Adrenal gland (tissue), 5 donors: Measurements from ENCODE around the gene LTF.

Experiments
- CTCF ChIP-seq, 6 experiments: fragments of 450-650 bp in 4 of 6; fragments of 200-600 bp in 2 of 6; sonication (generic) in 1 of 6; IDR thresholded peaks; 1 replicate in 5 of 6; 2 replicates in 1 of 6; pipeline versions ENCODE4 v1.5.1 to v1.8.0; 2016 to 2021; ENCODE audit warnings: antibody characterized with exemption in 6 of 6, mild to moderate bottlenecking in 2 of 6, moderate library complexity in 1 of 6
- POLR2A ChIP-seq, 2 donors: fragments of 450-650 bp; IDR thresholded peaks; one replicate each; pipeline ENCODE4 v1.6.1; 2017; ENCODE audit warnings: antibody characterized with exemption in 2 of 2, mild to moderate bottlenecking in 2 of 2, moderate library complexity in 1 of 2
- donor health status: DM: no; HTN: no; CAD: no.

- no peak for TF ChIP-seq POLR2A (IDR thresholded peaks at IDR 0.05)
- TF ChIP-seq CTCF (IDR thresholded peaks at IDR 0.05), result no peak
Measured at GRCh38 chr3:46460051-46460450, 4.7 kb downstream of the LTF start.
